Measurements from ENCODE around the gene ERCC4.

DNA sequence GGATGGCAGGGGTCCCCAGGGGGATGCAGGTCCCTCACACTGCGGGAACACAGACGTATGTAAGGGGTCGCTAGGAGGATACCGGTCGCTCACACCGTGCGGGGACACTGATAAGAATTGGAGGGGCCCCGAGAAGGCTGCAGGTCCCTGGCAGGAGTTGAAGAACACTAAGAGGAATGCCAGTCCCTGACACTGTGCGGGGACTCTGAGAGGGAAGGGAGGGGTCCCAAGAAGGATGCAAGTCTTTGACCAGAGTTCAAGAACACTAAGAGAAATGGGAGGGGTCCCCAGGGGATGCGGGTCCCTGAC lies 510 bp downstream of the ERCC4 start:
- TF ChIP-seq, protein P1, sequence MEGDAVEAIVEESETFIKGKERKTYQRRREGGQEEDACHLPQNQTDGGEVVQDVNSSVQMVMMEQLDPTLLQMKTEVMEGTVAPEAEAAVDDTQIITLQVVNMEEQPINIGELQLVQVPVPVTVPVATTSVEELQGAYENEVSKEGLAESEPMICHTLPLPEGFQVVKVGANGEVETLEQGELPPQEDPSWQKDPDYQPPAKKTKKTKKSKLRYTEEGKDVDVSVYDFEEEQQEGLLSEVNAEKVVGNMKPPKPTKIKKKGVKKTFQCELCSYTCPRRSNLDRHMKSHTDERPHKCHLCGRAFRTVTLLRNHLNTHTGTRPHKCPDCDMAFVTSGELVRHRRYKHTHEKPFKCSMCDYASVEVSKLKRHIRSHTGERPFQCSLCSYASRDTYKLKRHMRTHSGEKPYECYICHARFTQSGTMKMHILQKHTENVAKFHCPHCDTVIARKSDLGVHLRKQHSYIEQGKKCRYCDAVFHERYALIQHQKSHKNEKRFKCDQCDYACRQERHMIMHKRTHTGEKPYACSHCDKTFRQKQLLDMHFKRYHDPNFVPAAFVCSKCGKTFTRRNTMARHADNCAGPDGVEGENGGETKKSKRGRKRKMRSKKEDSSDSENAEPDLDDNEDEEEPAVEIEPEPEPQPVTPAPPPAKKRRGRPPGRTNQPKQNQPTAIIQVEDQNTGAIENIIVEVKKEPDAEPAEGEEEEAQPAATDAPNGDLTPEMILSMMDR (IDR thresholded peaks at IDR 0.05): no peak
- no peak for TF ChIP-seq POLR2AphosphoS5 (IDR thresholded peaks at IDR 0.05)
